ENCODE data around the gene SPRN. TPM values are rescaled to one million over a fixed set of nuclear protein-coding genes. Genes with fewer than 3 reads are reported as not detected.

Gene SPRN
- total RNA-seq, 1 experiment from 2014 or later, result not detected

- ChIA-PET CTCF (no interaction called here), POLR2A (ENCODE audit: unreplicated experiment) (no interaction called here)
- Histone ChIP-seq H3K79me2 (ENCODE audit: low read depth) (no peaks in the 10 kb centered on the region), H3K27me3 (ENCODE audit: insufficient read depth, low read depth) (no peaks in the 10 kb centered on the region), H3K36me3 (ENCODE audit: low read depth) (no peaks in the 10 kb centered on the region), H3K4me3 (no peak overlapping the region), H3F3A (ENCODE audit: insufficient read depth, low read depth) (no peaks in the 10 kb centered on the region), H3K9me3 (ENCODE audit: insufficient read depth, low read depth) (no peaks in the 10 kb centered on the region), H2AFZ (no peak overlapping the region), H3K27ac (no peak overlapping the region), H4K20me1 (ENCODE audit: insufficient read depth) (no peaks in the 10 kb centered on the region), H3K9me2 (ENCODE audit: insufficient read depth) (no peaks in the 10 kb centered on the region), H3K4me2 (no peak overlapping the region), H3K4me1 (replicated peaks; ENCODE audit: insufficient read depth) (no peaks in the 10 kb centered on the region)
- no TSS peak for BruUV-seq (replicated peaks)
- intact Hi-C loops (cut with micrococcal nuclease; ENCODE audit: unreplicated experiment), result no loop called here
- DNase-seq, result no peak
- TF ChIP-seq CTCF (conservative IDR thresholded peaks at IDR 0.05) (no peak), EZH2 (IDR thresholded peaks at IDR 0.05; ENCODE audit: low read depth) (no peak)
Observed at GRCh38 chr10:133464582-133465031, 40.2 kb upstream of the SPRN start.

GRCh38 chr10:133462512-133463305 is 38.3 kb upstream of the SPRN start:
- CTCF ChIA-PET, result no interaction called here
- no peaks in the 10 kb centered on the region for H3K9me2 ChIP-seq (ENCODE audit: insufficient read depth)

GRCh38 chr10:133461841-133462240 is 37.4 kb upstream of the SPRN start:
- POLR2A ChIA-PET (ENCODE audit: unreplicated experiment), result no interaction called here
- no TSS peak for BruUV-seq (replicated peaks)
- H3K4me1 ChIP-seq (replicated peaks; ENCODE audit: insufficient read depth), result no peaks in the 10 kb centered on the region
- no peak overlapping the region for H2AFZ ChIP-seq
- no peaks in the 10 kb centered on the region for H3K27me3 ChIP-seq (ENCODE audit: insufficient read depth, low read depth)
- TF ChIP-seq EZH2 (IDR thresholded peaks at IDR 0.05; ENCODE audit: low read depth) (no peak), CTCF (conservative IDR thresholded peaks at IDR 0.05) (no peak)
- H3F3A ChIP-seq (ENCODE audit: insufficient read depth, low read depth), result no peaks in the 10 kb centered on the region
- H3K27ac ChIP-seq, result no peak overlapping the region
- no peaks in the 10 kb centered on the region for H4K20me1 ChIP-seq (ENCODE audit: insufficient read depth)
- intact Hi-C loops (cut with micrococcal nuclease; ENCODE audit: unreplicated experiment), result no loop called here
- no peaks in the 10 kb centered on the region for H3K79me2 ChIP-seq (ENCODE audit: low read depth)
- DNase-seq, result no peak
- H3K9me2 ChIP-seq (ENCODE audit: insufficient read depth), result no peaks in the 10 kb centered on the region
- H3K9me3 ChIP-seq (ENCODE audit: insufficient read depth, low read depth), result no peaks in the 10 kb centered on the region
- no peaks in the 10 kb centered on the region for H3K36me3 ChIP-seq (ENCODE audit: low read depth)
- CTCF ChIA-PET, result no interaction called here
- no peak overlapping the region for H3K4me2 ChIP-seq
- no peak overlapping the region for H3K4me3 ChIP-seq

More at GRCh38 chr10:133462512-133463305, 38.3 kb upstream of the SPRN start:
- Histone ChIP-seq H3K79me2 (ENCODE audit: low read depth) (no peaks in the 10 kb centered on the region), H3K9me3 (ENCODE audit: insufficient read depth, low read depth) (no peaks in the 10 kb centered on the region), H4K20me1 (ENCODE audit: insufficient read depth) (no peaks in the 10 kb centered on the region), H3K27me3 (ENCODE audit: insufficient read depth, low read depth) (no peaks in the 10 kb centered on the region), H3K4me1 (replicated peaks; ENCODE audit: insufficient read depth) (no peaks in the 10 kb centered on the region), H3K36me3 (ENCODE audit: low read depth) (no peaks in the 10 kb centered on the region), H2AFZ (no peak overlapping the region), H3K4me2 (no peak overlapping the region), H3K4me3 (no peak overlapping the region), H3F3A (ENCODE audit: insufficient read depth, low read depth) (no peaks in the 10 kb centered on the region), H3K27ac (no peak overlapping the region)
- no peak for DNase-seq
- POLR2A ChIA-PET (ENCODE audit: unreplicated experiment), result no interaction called here
- intact Hi-C loops (cut with micrococcal nuclease; ENCODE audit: unreplicated experiment), result no loop called here
- no TSS peak for BruUV-seq (replicated peaks)
- TF ChIP-seq EZH2 (IDR thresholded peaks at IDR 0.05; ENCODE audit: low read depth) (no peak), CTCF (conservative IDR thresholded peaks at IDR 0.05) (no peak)

Data from PC-9 (cell line).